ENCODE data around the gene ITGA4.
"Not testable (repeated sequence)": the region's sequence is repeated elsewhere in the genome, so short reads cannot be mapped to it uniquely, and the experiment has no call there.

The ITGA4 gene

GRCh38 chr2:181431674-181432073 lies 25.5 kb upstream of the ITGA4 start:
- no peak for DNase-seq
- H3K9me3 ChIP-seq (ENCODE audit: control insufficient read depth, low read length), result no peaks in the 10 kb centered on the region
- no peaks in the 10 kb centered on the region for H3K27me3 ChIP-seq (replicated peaks; ENCODE audit: control insufficient read depth, insufficient read depth, low read length, poor library complexity, severe bottlenecking)
- H3K4me1 ChIP-seq (ENCODE audit: control insufficient read depth, insufficient read depth, low read length, poor library complexity, severe bottlenecking), result no peaks in the 10 kb centered on the region
- H3K4me3 ChIP-seq (ENCODE audit: insufficient read depth, low read depth, low read length, poor library complexity, severe bottlenecking), result no peak overlapping the region
- no peaks in the 10 kb centered on the region for H3K36me3 ChIP-seq (ENCODE audit: control insufficient read depth, insufficient read depth, low read length)
- H3K27ac ChIP-seq (ENCODE audit: insufficient read depth, low read length, poor library complexity, severe bottlenecking), result no peak overlapping the region

- H3K4me3 ChIP-seq (ENCODE audit: insufficient read depth, low read depth, low read length, poor library complexity, severe bottlenecking), result no peak overlapping the region
- H3K4me1 ChIP-seq (ENCODE audit: control insufficient read depth, insufficient read depth, low read length, poor library complexity, severe bottlenecking), result no peaks in the 10 kb centered on the region
- H3K36me3 ChIP-seq (ENCODE audit: control insufficient read depth, insufficient read depth, low read length), result no peaks in the 10 kb centered on the region
- no peaks in the 10 kb centered on the region for H3K9me3 ChIP-seq (ENCODE audit: control insufficient read depth, low read length)
- no peak for DNase-seq
- H3K27me3 ChIP-seq (replicated peaks; ENCODE audit: control insufficient read depth, insufficient read depth, low read length, poor library complexity, severe bottlenecking), result no peaks in the 10 kb centered on the region
- no peak overlapping the region for H3K27ac ChIP-seq (ENCODE audit: insufficient read depth, low read length, poor library complexity, severe bottlenecking)
Measured at GRCh38 chr2:181438261-181438660, 18.9 kb upstream of the ITGA4 start.

- no peak for DNase-seq
Measured at GRCh38 chr2:181440344-181440743, 16.8 kb upstream of the ITGA4 start.

GRCh38 chr2:181440919-181441318 lies 16.3 kb upstream of the ITGA4 start:
- Histone ChIP-seq H3K9me3 (ENCODE audit: control insufficient read depth, low read length) (no peaks in the 10 kb centered on the region), H3K36me3 (ENCODE audit: control insufficient read depth, insufficient read depth, low read length) (no peaks in the 10 kb centered on the region), H3K27me3 (replicated peaks; ENCODE audit: control insufficient read depth, insufficient read depth, low read length, poor library complexity, severe bottlenecking) (no peaks in the 10 kb centered on the region), H3K27ac (ENCODE audit: insufficient read depth, low read length, poor library complexity, severe bottlenecking) (no peak overlapping the region), H3K4me1 (ENCODE audit: control insufficient read depth, insufficient read depth, low read length, poor library complexity, severe bottlenecking) (no peaks in the 10 kb centered on the region), H3K4me3 (ENCODE audit: insufficient read depth, low read depth, low read length, poor library complexity, severe bottlenecking) (no peak overlapping the region)
- no peak for DNase-seq

More at GRCh38 chr2:181440344-181440743, 16.8 kb upstream of the ITGA4 start:
- Histone ChIP-seq H3K27ac (ENCODE audit: insufficient read depth, low read length, poor library complexity, severe bottlenecking) (no peak overlapping the region), H3K4me3 (ENCODE audit: insufficient read depth, low read depth, low read length, poor library complexity, severe bottlenecking) (no peak overlapping the region), H3K36me3 (ENCODE audit: control insufficient read depth, insufficient read depth, low read length) (no peaks in the 10 kb centered on the region), H3K27me3 (replicated peaks; ENCODE audit: control insufficient read depth, insufficient read depth, low read length, poor library complexity, severe bottlenecking) (no peaks in the 10 kb centered on the region), H3K9me3 (ENCODE audit: control insufficient read depth, low read length) (no peaks in the 10 kb centered on the region), H3K4me1 (ENCODE audit: control insufficient read depth, insufficient read depth, low read length, poor library complexity, severe bottlenecking) (no peaks in the 10 kb centered on the region)

GRCh38 chr2:181441670-181442069 lies 15.5 kb upstream of the ITGA4 start:
- Histone ChIP-seq H3K4me3 (ENCODE audit: insufficient read depth, low read depth, low read length, poor library complexity, severe bottlenecking) (no peak overlapping the region), H3K27me3 (replicated peaks; ENCODE audit: control insufficient read depth, insufficient read depth, low read length, poor library complexity, severe bottlenecking) (no peaks in the 10 kb centered on the region), H3K9me3 (ENCODE audit: control insufficient read depth, low read length) (no peaks in the 10 kb centered on the region), H3K27ac (ENCODE audit: insufficient read depth, low read length, poor library complexity, severe bottlenecking) (no peak overlapping the region), H3K4me1 (ENCODE audit: control insufficient read depth, insufficient read depth, low read length, poor library complexity, severe bottlenecking) (no peaks in the 10 kb centered on the region), H3K36me3 (ENCODE audit: control insufficient read depth, insufficient read depth, low read length) (no peaks in the 10 kb centered on the region)
- DNase-seq, result no peak

- no peaks in the 10 kb centered on the region for H3K27me3 ChIP-seq (replicated peaks; ENCODE audit: control insufficient read depth, insufficient read depth, low read length, poor library complexity, severe bottlenecking)
- H3K9me3 ChIP-seq (ENCODE audit: control insufficient read depth, low read length), result no peaks in the 10 kb centered on the region
- H3K4me1 ChIP-seq (ENCODE audit: control insufficient read depth, insufficient read depth, low read length, poor library complexity, severe bottlenecking), result no peaks in the 10 kb centered on the region
- no peaks in the 10 kb centered on the region for H3K36me3 ChIP-seq (ENCODE audit: control insufficient read depth, insufficient read depth, low read length)
- DNase-seq, result no peak
- H3K4me3 ChIP-seq (ENCODE audit: insufficient read depth, low read depth, low read length, poor library complexity, severe bottlenecking), result no peak overlapping the region
- H3K27ac ChIP-seq (ENCODE audit: insufficient read depth, low read length, poor library complexity, severe bottlenecking), result no peak overlapping the region
Measured at GRCh38 chr2:181444654-181445053, 12.5 kb upstream of the ITGA4 start.

- no peak overlapping the region for H3K27ac ChIP-seq (ENCODE audit: insufficient read depth, low read length, poor library complexity, severe bottlenecking)
- no peaks in the 10 kb centered on the region for H3K36me3 ChIP-seq (ENCODE audit: control insufficient read depth, insufficient read depth, low read length)
- H3K27me3 ChIP-seq (replicated peaks; ENCODE audit: control insufficient read depth, insufficient read depth, low read length, poor library complexity, severe bottlenecking), result no peaks in the 10 kb centered on the region
- DNase-seq, result no peak
- H3K4me3 ChIP-seq (ENCODE audit: insufficient read depth, low read depth, low read length, poor library complexity, severe bottlenecking), result no peak overlapping the region
- H3K4me1 ChIP-seq (ENCODE audit: control insufficient read depth, insufficient read depth, low read length, poor library complexity, severe bottlenecking), result no peaks in the 10 kb centered on the region
- no peaks in the 10 kb centered on the region for H3K9me3 ChIP-seq (ENCODE audit: control insufficient read depth, low read length)
Measured at GRCh38 chr2:181446985-181447384, 10.2 kb upstream of the ITGA4 start.

GRCh38 chr2:181449278-181449677 lies 7.9 kb upstream of the ITGA4 start:
- DNase-seq; H3K9me3 ChIP-seq (ENCODE audit: control insufficient read depth, low read length); H3K4me3 ChIP-seq (ENCODE audit: insufficient read depth, low read depth, low read length, poor library complexity, severe bottlenecking); H3K36me3 ChIP-seq (ENCODE audit: control insufficient read depth, insufficient read depth, low read length); H3K27ac ChIP-seq (ENCODE audit: insufficient read depth, low read length, poor library complexity, severe bottlenecking); H3K27me3 ChIP-seq (replicated peaks; ENCODE audit: control insufficient read depth, insufficient read depth, low read length, poor library complexity, severe bottlenecking); H3K4me1 ChIP-seq (ENCODE audit: control insufficient read depth, insufficient read depth, low read length, poor library complexity, severe bottlenecking): not testable (repeated sequence)

GRCh38 chr2:181454686-181455450 lies 2.3 kb upstream of the ITGA4 start:
- Histone ChIP-seq H3K27me3 (replicated peaks; ENCODE audit: control insufficient read depth, insufficient read depth, low read length, poor library complexity, severe bottlenecking) (no peaks in the 10 kb centered on the region), H3K36me3 (ENCODE audit: control insufficient read depth, insufficient read depth, low read length) (no peaks in the 10 kb centered on the region), H3K9me3 (ENCODE audit: control insufficient read depth, low read length) (no peaks in the 10 kb centered on the region), H3K4me3 (ENCODE audit: insufficient read depth, low read depth, low read length, poor library complexity, severe bottlenecking) (no peak overlapping the region), H3K27ac (ENCODE audit: insufficient read depth, low read length, poor library complexity, severe bottlenecking) (no peak overlapping the region), H3K4me1 (ENCODE audit: control insufficient read depth, insufficient read depth, low read length, poor library complexity, severe bottlenecking) (peaks cover 4% of the 10 kb centered on the region)
- no peak for DNase-seq

GRCh38 chr2:181456660-181457120 lies 496 bp upstream of the ITGA4 start:
- peak overlapping the region; percentile 88 for H3K27ac ChIP-seq (ENCODE audit: insufficient read depth, low read length, poor library complexity, severe bottlenecking)
- H3K27me3 ChIP-seq (replicated peaks; ENCODE audit: control insufficient read depth, insufficient read depth, low read length, poor library complexity, severe bottlenecking), result no peaks in the 10 kb centered on the region
- H3K4me1 ChIP-seq (ENCODE audit: control insufficient read depth, insufficient read depth, low read length, poor library complexity, severe bottlenecking), result peaks cover 4% of the 10 kb centered on the region

More at GRCh38 chr2:181456660-181457120, 496 bp upstream of the ITGA4 start:
- DNase-seq, result peak; percentile 65 to 73 (median 67)
- Histone ChIP-seq H3K9me3 (ENCODE audit: control insufficient read depth, low read length) (no peaks in the 10 kb centered on the region), H3K36me3 (ENCODE audit: control insufficient read depth, insufficient read depth, low read length) (no peaks in the 10 kb centered on the region), H3K4me3 (ENCODE audit: insufficient read depth, low read depth, low read length, poor library complexity, severe bottlenecking) (peak overlapping the region; percentile 96)

Measured in effector memory CD4-positive, alpha-beta T cell (primary cell).